Stimulated activated CD8-positive, alpha-beta memory T cell treated with anti-CD3 and anti-CD28 coated beads, Interleukin-4, amount 100 ng/mL, for 48 hours (primary cell): ENCODE data around the gene DAGLB.
"Not testable (repeated sequence)": the region's sequence is repeated elsewhere in the genome, so short reads cannot be mapped to it uniquely, and the experiment has no call there.

Experiments
- DNase-seq: peaks from one replicate; pipeline ENCODE4 v3.0.0-alpha.2; 2020

The DAGLB gene

DNA sequence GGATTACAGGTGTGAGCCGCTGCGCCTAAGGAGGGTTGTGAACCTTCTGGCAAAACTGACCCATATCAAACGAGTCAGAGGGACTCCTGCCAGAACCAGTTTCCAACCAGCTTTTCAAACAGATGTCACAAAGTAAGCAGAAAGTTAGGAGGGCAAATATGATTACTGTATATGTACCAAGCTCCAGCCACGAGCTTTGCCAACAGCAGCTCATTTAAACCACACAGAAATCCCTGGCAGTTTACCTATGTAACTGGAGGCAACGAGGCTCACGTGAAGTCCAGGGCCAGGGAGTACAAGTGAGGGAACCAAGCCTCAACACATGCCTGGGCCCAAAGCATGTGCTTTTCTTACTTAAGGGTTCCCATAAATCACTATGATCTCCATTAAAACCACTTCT lies 12.5 kb upstream of the DAGLB start:
- DNase-seq = no peak

DNA sequence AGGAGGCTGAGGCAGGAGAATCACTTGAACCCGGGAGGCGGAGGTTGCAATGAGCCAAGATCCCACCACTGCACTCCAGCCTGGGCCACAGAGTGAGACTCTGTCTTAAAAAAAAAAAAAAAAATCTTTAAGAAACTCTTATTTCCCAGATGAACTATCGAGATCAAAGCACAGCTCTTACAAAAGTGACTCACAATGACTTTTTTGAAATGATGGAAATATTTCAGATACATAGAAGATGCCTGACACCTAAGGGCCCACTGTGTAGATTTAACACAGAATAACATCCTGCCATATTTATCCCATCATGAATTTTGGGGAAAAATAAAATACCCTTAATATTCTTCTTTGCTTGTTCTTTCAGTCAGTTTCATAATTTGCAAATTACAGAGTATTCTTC lies 10.9 kb upstream of the DAGLB start:
- not testable (repeated sequence) for DNase-seq

GRCh38 chr7:6453734-6454133 lies 6.0 kb upstream of the DAGLB start:
- DNase-seq = no peak

- DNase-seq = no peak
Observed at GRCh38 chr7:6451224-6451705, 3.5 kb upstream of the DAGLB start.

DNA sequence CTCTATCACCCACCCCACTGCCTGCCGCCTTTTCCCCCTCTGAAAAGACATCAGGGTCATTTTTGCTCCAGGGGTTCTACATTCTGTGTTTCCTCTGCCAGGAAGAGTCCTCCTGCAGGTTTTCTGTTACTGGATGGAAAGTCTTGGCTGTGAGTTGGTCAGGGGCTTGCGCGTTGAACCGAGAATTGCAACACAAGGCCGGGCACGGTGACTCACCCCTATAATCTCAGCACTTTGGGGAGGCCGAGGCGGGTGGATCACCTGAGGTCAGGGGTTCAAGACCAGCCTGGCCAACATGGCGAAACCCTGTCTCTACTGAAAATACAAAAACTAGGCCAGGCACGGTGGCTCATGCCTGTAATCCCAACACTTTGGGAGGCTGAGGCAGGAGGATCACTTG lies 2.8 kb upstream of the DAGLB start:
- not testable (repeated sequence) for DNase-seq

GRCh38 chr7:6449884-6450283 lies 2.1 kb upstream of the DAGLB start:
- DNase-seq = not testable (repeated sequence)

DNA sequence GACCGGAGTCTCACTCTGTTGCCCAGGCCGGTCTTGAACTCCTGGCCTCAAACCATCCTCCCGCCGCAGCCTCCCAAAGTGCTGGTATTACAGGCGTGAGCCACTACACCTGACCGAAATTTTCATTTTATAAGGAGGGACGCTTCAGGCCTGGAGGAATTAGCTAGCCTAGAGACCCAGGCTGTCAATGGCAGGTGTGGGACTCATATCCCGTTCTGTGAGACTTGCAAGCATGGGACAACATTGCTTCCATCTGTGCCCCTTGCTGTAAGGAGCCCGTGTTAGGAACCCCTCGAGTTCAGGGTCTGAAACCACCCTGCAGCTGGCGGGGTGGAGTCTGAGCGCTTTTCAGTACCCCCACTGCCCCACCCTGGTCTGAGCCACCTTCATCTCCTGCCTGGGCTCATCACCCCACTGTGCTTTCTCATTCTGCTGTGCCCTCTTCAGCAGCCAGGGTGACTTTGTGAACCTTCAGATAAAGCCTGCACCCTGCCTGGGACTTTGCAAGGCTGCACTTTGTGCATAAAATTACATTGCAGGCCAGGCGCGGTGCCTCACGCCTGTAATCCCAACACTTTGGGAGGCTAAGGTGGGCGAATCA lies 1.3 kb upstream of the DAGLB start:
- DNase-seq = no peak

- peak; percentile 61 for DNase-seq
Observed at GRCh38 chr7:6446838-6447580, 745 bp downstream of the DAGLB start.

DNA sequence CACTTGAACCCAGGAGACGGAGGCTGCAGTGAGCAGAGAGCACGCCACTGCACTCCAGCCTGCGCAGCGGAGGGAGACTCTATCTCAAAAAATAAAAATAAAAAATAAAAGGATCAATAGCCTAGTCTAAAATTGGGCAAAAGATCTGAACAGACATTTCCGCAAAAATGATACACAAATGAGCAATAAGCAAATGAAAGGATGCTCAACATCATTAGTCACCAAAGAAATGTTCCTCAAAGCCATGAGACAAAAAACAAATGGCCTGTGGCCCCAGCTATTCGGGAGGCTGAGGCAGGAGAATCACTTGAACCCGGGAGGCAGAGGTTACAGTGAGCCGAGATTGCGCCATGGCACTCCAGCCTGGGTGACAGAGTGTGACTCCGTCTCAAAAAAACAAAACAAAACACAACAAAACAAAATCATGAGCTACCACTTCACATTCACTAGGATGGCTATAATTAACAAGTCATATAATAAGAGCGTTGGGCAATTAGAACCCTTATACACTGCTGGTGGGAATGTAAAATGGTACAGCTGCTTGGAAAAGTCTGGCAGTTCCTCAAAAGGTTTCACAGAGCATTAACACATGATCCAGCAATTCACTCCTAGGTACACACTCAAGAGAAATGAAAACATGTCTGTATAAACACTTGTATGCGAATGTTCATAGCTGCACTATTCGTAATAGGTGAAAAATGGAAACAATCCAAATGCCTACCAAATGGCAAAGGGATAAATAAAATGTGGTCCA lies 3.1 kb downstream of the DAGLB start:
- DNase-seq = no peak

GRCh38 chr7:6443372-6443941 lies 4.3 kb downstream of the DAGLB start:
- DNase-seq = no peak

DNA sequence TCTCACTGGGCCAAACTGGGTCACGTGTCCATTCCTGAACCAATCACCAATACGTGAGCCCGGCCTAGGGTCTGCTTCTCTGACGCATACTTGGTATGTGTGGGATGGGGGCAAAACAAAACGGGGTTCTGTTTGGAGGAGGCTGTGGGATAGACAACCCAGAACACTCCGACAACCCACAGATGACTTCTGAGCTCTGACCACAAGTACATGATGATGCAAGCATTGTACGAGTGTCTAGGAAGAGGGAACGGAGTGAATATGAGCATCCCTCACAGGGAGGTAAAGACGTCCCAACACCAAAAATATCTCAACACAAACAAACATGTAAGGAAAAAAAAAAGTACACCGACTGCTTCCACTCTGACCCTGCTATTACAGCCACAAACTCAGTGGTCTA lies 5.6 kb downstream of the DAGLB start:
- DNase-seq = peak; percentile 37

DNA sequence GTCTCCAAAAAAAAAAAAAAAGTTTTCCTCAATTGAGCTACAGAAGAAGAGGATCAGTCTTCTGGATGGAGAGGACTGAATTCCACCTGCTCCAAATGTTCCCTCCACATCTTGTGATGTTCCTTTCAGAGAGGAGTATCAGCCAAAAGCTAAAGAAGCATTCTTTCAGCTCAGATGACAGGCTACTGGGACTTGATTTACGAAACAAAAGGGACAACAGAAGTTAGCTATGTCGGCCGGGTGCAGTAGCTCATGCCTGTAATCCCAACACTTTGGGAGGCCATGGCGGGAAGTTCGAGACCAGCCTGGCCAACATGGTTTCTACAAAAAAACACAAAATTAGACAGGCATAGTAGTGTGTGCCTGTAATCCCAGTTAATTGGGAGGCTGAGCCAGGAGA lies 7.4 kb downstream of the DAGLB start:
- no peak for DNase-seq

DNA sequence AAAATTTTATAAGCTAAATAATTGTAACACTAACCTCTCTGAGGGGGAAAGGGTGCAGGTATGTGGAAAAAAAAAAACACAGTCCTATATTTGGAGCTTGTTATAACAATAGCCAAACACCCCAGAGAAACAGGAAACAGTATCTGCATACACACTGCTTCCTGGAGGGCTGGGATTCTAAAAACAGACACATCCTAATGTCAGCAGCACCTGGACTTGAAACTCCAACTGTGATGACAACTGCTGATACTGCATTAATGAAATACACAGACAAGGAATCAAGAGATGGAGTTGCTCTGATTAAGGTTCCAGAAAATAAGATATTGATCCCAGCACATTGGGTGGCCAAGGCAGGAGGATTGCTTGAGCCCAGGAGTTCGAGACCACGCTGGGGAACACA lies 9.3 kb downstream of the DAGLB start:
- DNase-seq = no peak

DNA sequence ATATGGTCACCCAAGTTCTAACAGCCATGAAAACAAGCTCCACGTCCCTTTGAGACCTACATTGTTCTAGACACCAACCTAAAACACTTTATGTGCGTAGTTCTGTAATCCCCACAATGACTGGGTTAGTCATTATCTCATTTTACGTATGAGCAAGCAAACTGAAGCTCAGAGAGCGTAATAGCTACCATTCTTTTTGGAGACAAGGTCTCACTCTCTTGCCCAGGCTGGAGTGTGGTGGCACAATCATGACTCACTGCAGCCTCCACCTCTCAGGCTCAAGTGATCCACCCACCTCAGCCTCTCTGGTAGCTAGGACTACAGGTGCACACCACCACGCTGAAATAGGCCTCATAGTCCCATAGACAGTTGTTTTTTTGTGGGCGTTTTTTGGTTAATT lies 10.5 kb downstream of the DAGLB start:
- DNase-seq = peak; percentile 49

GRCh38 chr7:6436385-6436685 lies 11.4 kb downstream of the DAGLB start:
- DNase-seq = peak; percentile 56

- peak; percentile 94 for DNase-seq
Observed at GRCh38 chr7:6435486-6436384, 12.0 kb downstream of the DAGLB start.

DNA sequence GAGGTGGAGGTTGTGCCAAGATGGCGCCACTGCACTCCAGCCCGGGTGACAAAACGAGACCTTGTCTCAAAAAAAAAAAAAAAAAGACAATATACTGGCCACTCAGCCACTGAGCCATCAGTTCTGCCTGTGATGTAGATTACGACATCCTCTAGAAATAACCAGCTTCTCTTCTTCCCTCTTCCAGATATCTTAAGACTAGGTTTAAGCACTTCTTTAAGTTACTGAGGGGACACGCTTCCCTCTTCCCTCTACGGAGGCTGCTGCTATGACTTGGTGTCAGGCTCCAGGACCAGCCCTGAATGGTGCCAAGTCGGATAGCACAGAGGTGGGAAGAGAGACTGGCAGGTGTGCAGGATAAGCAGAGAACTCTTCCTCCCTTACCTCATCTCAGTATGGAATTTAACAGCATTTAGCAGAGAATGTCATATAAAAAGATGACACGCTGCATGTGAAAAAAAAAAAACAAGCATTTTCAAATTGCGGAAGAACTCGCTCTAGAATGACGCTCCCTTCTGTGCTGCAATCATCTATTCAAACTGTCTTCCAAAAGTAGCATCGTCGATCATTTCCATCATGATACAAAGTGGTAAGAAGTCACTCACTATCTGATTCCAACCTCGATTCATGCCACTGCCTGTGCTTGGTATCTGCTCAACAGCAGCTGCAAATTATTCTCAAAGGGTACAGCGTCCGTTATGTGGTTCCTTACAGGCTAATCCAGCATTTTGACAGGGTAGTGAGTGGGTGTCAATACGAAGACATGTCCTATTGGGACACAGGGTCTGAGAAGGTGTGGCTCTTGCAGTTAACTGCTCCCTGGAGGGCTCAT lies 13.8 kb downstream of the DAGLB start:
- no peak for DNase-seq

DNA sequence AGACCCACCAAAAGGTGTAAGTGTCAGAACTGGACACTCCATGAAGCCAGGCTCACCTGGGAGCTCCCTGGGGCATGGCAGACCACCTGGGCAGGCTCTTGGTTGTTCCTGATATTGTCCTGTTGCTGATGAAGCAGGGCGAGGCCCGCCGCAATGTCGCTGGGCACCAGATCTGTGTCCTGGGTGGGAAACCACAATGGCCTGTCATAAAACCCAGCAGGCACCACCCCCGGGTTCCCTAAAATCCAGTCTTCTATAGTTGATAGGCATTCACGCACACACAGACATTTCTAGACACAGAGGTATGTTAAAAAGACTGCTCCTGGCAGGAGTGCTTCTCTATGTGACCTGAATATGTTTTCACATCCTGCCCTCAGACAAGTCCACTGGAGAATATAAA lies 15.0 kb downstream of the DAGLB start:
- DNase-seq = no peak

DNA sequence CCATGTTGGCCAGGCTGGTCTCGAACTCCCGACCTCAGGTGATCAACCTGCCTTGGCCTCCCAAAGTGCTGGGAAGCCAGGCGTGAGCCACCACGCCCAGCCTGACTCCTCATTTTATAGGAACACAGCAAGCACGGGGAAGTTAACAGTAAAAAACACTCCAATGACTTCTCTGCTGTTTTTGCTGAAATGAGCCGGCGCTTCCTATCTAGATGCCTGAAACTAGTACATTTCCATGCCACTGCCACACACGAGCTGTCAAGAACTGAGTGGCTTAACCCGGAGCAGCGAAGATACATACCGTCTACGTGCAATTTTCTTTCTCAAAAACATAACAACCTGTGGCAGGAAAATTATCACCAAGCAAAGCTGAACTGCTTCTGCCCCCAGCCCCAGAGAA lies 16.8 kb downstream of the DAGLB start:
- no peak for DNase-seq

- DNase-seq = no peak
Observed at GRCh38 chr7:6430271-6430940, 17.3 kb downstream of the DAGLB start.

DNA sequence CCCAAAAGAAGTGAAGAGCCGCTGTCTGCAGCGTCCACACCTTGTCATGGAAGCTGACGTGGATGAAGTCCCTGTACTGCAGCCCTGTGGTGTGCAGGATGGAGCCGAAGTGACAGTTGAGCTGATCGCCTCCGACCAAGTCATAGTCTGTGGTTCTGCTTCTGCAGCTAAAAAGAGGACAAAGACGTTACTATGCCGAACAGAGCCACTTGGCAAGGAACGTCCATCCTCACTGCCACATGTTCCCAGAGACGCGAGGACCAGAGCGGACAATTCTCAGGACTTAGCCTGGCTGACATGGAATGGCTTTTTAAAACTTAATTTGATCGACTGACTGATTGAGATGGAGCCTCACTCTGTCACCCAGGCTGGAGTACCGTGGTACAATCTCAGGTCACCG lies 21.8 kb downstream of the DAGLB start:
- DNase-seq = no peak
